Anterior cingulate cortex (tissue), 58 donors: Measurements from ENCODE around the gene PIK3C2B.

Experiments
- DNase-seq, 58 donors: peaks; one replicate each; lab custom pipeline; 2025; lab: John Stamatoyannopoulos, UW

The PIK3C2B gene

DNA sequence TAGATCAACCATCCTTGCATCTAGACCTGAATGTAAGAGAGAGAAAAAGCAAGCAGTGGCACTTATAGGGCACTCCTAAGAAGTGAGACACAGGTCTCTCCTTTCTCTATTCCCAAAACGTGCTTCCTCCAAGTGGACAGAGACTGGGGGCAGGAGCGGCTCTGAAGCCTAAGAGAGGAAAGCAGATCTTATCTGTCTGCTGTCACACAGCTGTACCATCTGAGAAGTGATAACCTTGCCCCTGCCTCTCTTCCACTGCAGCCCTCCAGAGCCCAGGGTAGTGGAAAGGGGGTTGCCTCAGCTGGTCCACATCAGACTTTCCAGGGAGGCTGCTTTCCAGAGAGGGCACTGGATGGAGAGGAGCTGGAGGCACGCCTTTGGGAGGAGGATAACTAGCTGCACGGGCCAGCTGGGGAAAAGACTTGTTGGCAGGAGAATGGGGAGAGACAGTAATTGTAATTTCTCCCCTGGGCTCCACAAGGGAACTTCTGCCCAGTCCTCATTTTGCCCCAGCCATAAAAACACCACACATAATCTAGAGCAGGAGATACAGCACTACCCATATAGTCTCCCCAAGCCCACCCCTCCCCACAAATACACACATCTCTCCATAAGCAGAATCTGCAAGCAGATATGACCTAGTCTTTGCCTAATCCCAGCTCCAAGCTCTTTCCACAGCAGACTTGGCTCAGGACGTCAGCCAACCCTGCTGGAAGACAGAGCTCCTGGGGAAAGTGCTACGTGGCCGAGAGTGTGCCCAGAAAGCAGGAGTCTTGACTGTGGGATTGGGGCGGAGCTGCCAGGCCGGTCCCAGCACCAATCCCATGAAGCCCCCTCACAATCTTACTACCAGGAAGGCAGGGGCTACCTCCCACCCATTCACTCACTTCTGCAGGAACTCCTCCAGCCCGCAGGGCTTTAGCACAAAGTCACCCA is 31.2 kb downstream of the PIK3C2B start:
- DNase-seq, result peak in 1 of 58 donors; percentile 12

- DNase-seq, result no peak
These were observed 32.4 kb downstream of the PIK3C2B start for GRCh38 chr1:204462229-204462561.

DNA sequence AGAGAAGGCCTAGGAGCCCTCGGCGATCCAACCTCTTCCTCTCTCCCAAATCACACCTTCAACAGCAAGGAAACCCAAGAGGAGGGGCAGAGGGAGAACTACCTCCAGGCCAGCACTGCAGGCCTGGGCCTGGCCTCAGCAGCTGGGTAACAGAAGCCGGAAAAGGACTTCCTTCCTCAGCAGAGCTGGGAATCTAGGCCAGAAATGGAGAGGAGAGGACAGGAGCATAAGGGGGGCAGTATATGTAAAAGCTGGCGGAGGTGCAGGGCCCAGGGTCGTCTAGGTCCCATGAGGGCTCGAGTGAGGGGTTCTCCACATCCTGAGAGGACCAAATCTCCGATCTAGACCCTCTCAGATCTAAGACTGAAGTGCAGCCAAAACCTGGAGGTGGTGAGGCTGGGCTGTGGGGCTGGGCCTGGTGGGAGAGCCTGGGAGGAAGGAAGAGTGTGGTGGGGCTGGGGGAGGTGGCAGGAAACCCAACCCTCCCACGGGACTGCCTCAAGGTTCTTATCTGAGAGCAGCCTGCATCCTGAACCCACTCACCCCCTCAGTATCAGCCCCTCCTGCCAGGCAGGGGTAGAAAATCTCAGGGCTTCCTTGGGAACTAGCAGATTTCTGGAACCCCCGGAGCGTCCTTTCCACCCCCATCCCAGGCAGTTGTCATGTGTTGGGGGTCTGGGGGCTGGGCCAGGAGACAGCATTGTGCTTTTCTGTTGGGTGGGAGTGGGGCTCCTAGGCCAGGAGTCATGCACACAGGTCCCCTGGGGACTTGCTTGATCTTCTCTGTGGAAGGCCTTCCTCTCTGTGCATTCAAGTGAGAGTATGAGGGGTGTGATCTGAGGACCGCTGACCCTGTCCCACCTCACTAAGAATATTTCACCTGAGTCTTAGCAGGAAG is 33.0 kb downstream of the PIK3C2B start:
- no peak for DNase-seq

GRCh38 chr1:204460346-204460745 is 34.3 kb downstream of the PIK3C2B start:
- no peak for DNase-seq

GRCh38 chr1:204459706-204460105 is 34.9 kb downstream of the PIK3C2B start:
- no peak for DNase-seq

- DNase-seq, result peak in 1 of 58 donors; percentile 5
These were observed 36.9 kb downstream of the PIK3C2B start for GRCh38 chr1:204457666-204458065.

GRCh38 chr1:204456826-204457442 is 37.7 kb downstream of the PIK3C2B start:
- DNase-seq, result no peak

- no peak for DNase-seq
These were observed 38.8 kb downstream of the PIK3C2B start for GRCh38 chr1:204455831-204456145.

DNA sequence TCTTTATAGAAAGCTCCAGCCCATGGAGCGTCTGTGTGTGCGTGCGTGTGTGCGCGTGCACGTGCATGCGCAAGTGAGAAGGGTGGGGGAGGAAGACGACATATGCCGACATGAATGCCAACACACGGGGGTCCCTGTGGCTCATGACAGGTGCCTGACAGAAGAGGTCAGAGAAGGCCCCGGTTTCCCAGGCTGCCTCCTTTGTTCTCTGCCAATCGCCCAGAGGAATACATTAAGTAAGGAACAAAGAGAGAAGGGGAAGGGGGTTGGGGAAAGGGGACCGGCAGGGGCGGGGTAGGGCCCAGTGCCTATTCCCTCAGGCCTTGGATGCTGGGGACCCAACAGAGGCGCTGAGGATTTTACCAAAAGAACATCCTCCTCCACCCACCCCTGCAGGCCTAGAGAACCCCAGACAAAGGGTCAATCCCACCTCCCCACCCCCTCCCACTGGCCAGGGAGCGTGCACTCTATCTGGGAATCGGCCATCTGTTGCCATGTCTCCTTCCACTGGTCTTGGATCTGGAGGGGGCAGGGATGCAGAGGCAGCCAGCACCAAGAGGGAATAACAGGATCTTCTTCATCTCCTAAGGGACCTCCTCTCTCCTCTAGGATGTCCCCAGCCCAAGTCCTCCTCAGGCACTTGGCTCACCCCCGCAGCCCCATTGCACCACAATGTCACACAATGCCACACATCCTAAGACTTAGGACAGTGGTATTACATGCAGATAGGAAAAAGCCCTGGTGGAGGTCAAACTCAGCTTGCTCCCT is 39.4 kb downstream of the PIK3C2B start:
- DNase-seq, result peak in 3 of 58 donors; percentile 18 to 27 (median 26)

- DNase-seq, result no peak
These were observed 40.1 kb downstream of the PIK3C2B start for GRCh38 chr1:204454476-204454875.

DNA sequence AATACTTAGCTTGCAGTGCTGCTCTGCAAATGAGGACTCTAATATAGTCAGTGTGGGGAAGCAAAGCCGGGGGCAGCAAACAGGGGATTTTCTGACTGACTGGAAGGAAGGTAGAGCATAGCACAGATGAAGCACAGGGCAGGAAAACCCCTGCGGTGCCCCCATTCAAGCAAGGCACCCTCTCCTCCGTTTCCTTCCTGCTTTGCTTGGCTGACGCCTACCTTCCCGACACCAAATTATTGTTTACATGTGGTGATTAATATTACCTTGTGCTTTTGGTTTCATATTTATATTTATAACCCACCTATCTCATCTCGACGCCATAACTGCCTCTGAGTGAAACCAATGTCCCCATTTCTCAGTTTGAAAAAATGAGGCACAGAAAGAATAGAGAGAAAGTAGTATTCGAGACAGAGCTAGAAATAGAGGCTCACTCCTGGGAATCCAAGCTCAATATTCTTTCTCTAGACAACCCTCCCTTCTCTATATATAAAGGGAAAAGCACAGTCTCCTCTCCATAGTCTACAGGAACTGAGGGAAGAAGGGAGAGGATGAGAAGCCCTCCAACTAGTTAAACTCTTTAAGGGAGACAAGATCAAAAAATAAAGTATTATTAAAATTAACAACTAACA is 41.3 kb downstream of the PIK3C2B start:
- no peak for DNase-seq

GRCh38 chr1:204451352-204452124 is 43.1 kb downstream of the PIK3C2B start:
- no peak for DNase-seq

GRCh38 chr1:204450461-204451257 is 43.9 kb downstream of the PIK3C2B start:
- DNase-seq, result no peak

DNA sequence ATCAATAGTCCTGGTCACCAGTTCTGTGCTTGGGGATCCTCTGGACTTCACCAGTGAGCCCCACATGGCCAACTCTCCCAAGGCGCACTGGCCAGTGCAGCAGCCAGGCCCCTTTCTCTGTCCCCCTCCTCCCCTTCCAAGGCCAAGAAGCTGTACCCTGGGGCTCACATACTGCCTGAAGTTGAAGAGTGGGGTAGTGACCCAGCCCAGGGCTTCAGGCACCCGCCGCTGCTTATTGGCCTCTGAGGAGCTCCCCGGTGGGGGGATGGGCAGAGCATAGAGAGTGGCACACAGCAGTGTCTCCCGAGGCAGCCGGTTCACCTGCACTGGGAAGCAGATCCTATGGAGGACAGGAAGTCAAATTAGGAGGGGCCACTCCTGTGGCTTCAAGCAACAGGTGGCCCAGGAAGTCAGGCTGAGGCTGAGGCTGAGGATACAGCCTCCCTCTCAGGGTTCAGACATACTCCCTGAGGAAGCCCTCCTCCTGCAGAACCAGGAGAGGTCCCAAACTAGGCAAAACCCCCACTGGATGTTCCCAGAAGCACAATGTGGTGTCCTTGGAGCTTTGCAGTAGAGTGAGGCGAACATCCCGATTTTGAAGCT is 44.8 kb downstream of the PIK3C2B start:
- no peak for DNase-seq

- no peak for DNase-seq
These were observed 45.5 kb downstream of the PIK3C2B start for GRCh38 chr1:204448991-204449677.

- DNase-seq, result no peak
These were observed 46.2 kb downstream of the PIK3C2B start for GRCh38 chr1:204448344-204448964.

DNA sequence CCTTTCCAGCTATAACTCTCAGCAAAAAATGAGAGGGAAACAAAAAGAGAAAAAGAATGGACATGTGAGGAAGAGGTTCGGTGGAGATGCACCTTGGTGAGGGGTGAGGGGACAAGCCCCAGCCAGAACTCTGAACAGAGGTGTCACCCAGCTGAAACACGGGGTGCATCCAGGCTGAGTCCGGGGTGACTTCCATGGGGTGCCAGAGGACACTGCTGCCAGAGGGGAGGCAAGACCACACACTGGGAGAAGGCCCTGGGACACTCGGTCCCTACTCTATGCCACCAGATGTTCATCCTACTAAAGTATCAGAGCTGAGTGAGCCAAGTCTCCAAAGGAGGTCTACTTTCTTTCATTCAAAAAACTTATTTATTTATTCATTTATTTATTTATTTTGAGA is 46.9 kb downstream of the PIK3C2B start:
- no peak for DNase-seq
